WTC11 (cell line): ENCODE measurements around the gene NNMT. TPM values are rescaled to one million over a fixed set of nuclear protein-coding genes. Genes with fewer than 3 reads are reported as not detected.

Source experiments
- ATAC-seq: fragments of 200-7000 bp; cut with Tn5 transposase; 2 replicates; pipeline ENCODE4 v1.10.0; 2021; ENCODE audit warnings: mild to moderate bottlenecking, moderate library complexity
- CTCF ChIA-PET: fragments of 300-600 bp; sonication (Branson Sonifier 250); formaldehyde crosslinking; loops from one replicate; lab custom pipeline; 2021; ENCODE audit warnings: antibody characterized with exemption; lab: Charles Lee
- POLR2A ChIA-PET: fragments of 350-600 bp; sonication (Branson Sonifier 250); formaldehyde crosslinking; loops from one replicate; lab custom pipeline; 2021; ENCODE audit warnings: antibody characterized with exemption; lab: Charles Lee
- DNase-seq: peaks from one replicate; pipeline ENCODE4 v3.0.0; 2021; ENCODE audit warnings: low spot score
- H3K27ac Mint-ChIP-seq: 2 replicates; pipeline ENCODE4 v1.8.0; 2021; ENCODE audit warnings: mixed read lengths
- H3K27me3 Mint-ChIP-seq: 2 replicates; pipeline ENCODE4 v1.8.0; 2021; ENCODE audit warnings: low read depth, mild to moderate bottlenecking, moderate library complexity, mixed read lengths
- H3K36me3 Mint-ChIP-seq: 2 replicates; pipeline ENCODE4 v1.8.0; 2021; ENCODE audit warnings: mixed read lengths
- H3K4me1 Mint-ChIP-seq: 2 replicates; pipeline ENCODE4 v1.8.0; 2022; ENCODE audit warnings: mixed read lengths
- H3K4me3 Mint-ChIP-seq: 2 replicates; pipeline ENCODE4 v1.8.0; 2021; ENCODE audit warnings: mild to moderate bottlenecking, moderate library complexity, mixed read lengths
- H3K9me3 Mint-ChIP-seq: 2 replicates; pipeline ENCODE4 v1.8.0; 2021; ENCODE audit warnings: mixed read lengths
- ATF1 ChIP-seq: sonication (generic); formaldehyde crosslinking; IDR thresholded peaks from 2 replicates; pipeline ENCODE4 v1.8.1; 2023; ENCODE audit warnings: mild to moderate bottlenecking, moderate library complexity, missing genetic modification reagents
- ELF4 ChIP-seq: sonication (generic); formaldehyde crosslinking; IDR thresholded peaks from 2 replicates; pipeline ENCODE4 v1.8.1; 2022; ENCODE audit warnings: low read depth, mild to moderate bottlenecking, moderate library complexity, missing genetic modification reagents
- IRF2 ChIP-seq: sonication (generic); formaldehyde crosslinking; IDR thresholded peaks from 2 replicates; pipeline ENCODE4 v1.8.0; 2022; ENCODE audit warnings: low read depth, missing genetic modification reagents, borderline replicate concordance
- JAZF1 ChIP-seq: fragments of 250-450 bp; sonication (Bioruptor Pico); IDR thresholded peaks from 2 replicates; pipeline ENCODE4 v1.9.0; 2021; ENCODE audit warnings: moderate library complexity, mild to moderate bottlenecking, inconsistent platforms
- MYBL2 ChIP-seq: sonication (generic); formaldehyde crosslinking; IDR thresholded peaks from 2 replicates; pipeline ENCODE4 v1.8.1; 2023; ENCODE audit warnings: mild to moderate bottlenecking, moderate library complexity, missing genetic modification reagents
- NR2C2 ChIP-seq: sonication (generic); formaldehyde crosslinking; IDR thresholded peaks from 2 replicates; pipeline ENCODE4 v1.8.0; 2022; ENCODE audit warnings: mild to moderate bottlenecking, missing genetic modification reagents
- TP53 ChIP-seq: sonication (generic); formaldehyde crosslinking; IDR thresholded peaks from 2 replicates; pipeline ENCODE4 v1.8.1; 2023; ENCODE audit warnings: mild to moderate bottlenecking, missing genetic modification reagents
- ZBTB21 ChIP-seq: sonication (generic); formaldehyde crosslinking; IDR thresholded peaks from 2 replicates; pipeline ENCODE4 v1.8.1; 2023; ENCODE audit warnings: mild to moderate bottlenecking, missing genetic modification reagents, borderline replicate concordance
- total RNA-seq: library from RNA; stranded (reverse); gene quantifications from 3 replicates; pipeline ENCODE4 v1.2.3, GENCODE V29; 2021
- TF ChIP-seq, protein P1 (sequence below): fragments of 200-600 bp; IDR thresholded peaks from 2 replicates; pipeline ENCODE4 v1.8.0; 2022; ENCODE audit warnings: antibody characterized with exemption
- TF ChIP-seq, protein P2 (sequence below): sonication (generic); formaldehyde crosslinking; IDR thresholded peaks from 2 replicates; pipeline ENCODE4 v1.8.0; 2022; ENCODE audit warnings: mild to moderate bottlenecking, missing genetic modification reagents
- TF ChIP-seq, protein P3 (sequence below): sonication (generic); formaldehyde crosslinking; IDR thresholded peaks from 2 replicates; pipeline ENCODE4 v1.8.1; 2023; ENCODE audit warnings: mild to moderate bottlenecking, missing genetic modification reagents, borderline replicate concordance
- TF ChIP-seq, protein P4 (sequence below): fragments of 250-450 bp; sonication (Bioruptor Pico); IDR thresholded peaks from 2 replicates; pipeline ENCODE4 v1.9.0; 2021; ENCODE audit warnings: mild to moderate bottlenecking
- TF ChIP-seq, protein P5 (sequence below): fragments of 250-450 bp; sonication (Bioruptor Pico); IDR thresholded peaks from 2 replicates; pipeline ENCODE4 v1.9.0; 2021; ENCODE audit warnings: mild to moderate bottlenecking, borderline replicate concordance
- TF ChIP-seq, protein P6 (sequence below): sonication (generic); formaldehyde crosslinking; IDR thresholded peaks from 2 replicates; pipeline ENCODE4 v1.8.1; 2023; ENCODE audit warnings: mild to moderate bottlenecking, missing genetic modification reagents, moderate library complexity
- TF ChIP-seq, protein P7 (sequence below): sonication (generic); formaldehyde crosslinking; IDR thresholded peaks from 2 replicates; pipeline ENCODE4 v1.8.0; 2022; ENCODE audit warnings: mild to moderate bottlenecking, missing genetic modification reagents
- TF ChIP-seq, protein P8 (sequence below): sonication (generic); formaldehyde crosslinking; IDR thresholded peaks from 2 replicates; pipeline ENCODE4 v1.8.1; 2022; ENCODE audit warnings: low read depth, missing genetic modification reagents, borderline replicate concordance

The NNMT gene
- total RNA-seq, 1 experiment from 2014 or later: 0.50 TPM

DNA sequence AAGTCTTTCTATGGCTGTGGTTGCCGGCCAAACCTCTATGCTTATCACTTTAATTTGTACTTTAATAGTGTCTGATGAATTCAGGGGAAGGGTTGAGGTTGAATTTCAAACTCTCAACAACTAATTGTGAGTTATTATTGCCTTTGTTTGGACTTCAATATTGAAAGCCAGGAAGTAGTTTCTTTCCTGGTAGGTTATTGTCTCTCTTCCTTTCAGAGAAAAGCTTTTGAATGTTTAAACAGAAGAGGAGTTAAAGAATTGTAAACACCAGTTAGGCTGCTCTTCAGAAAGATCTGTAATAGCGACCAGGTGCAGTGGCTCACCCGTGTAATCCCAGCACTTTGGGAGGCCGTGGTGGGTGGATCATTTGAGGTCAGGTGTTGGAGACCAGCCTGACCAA, 22.2 kb downstream of the NNMT start:
- Mint-ChIP-seq H3K27ac (peak overlapping the region; percentile 92), H3K4me1 (peaks cover 71% of the 10 kb centered on the region), H3K4me3 (peak overlapping the region; percentile 31), H3K27me3 (peaks cover 8% of the 10 kb centered on the region), H3K36me3 (no peaks in the 10 kb centered on the region), H3K9me3 (0 out of 2 replicates have a peak, but pooled peaks cover 4% of the 10 kb centered on the region)
- DNase-seq: no peak
- peak; percentile 11 for ATAC-seq
- no peak for TF ChIP-seq NR2C2 (CRISPR knock-in tag)
- TF ChIP-seq, protein P1, sequence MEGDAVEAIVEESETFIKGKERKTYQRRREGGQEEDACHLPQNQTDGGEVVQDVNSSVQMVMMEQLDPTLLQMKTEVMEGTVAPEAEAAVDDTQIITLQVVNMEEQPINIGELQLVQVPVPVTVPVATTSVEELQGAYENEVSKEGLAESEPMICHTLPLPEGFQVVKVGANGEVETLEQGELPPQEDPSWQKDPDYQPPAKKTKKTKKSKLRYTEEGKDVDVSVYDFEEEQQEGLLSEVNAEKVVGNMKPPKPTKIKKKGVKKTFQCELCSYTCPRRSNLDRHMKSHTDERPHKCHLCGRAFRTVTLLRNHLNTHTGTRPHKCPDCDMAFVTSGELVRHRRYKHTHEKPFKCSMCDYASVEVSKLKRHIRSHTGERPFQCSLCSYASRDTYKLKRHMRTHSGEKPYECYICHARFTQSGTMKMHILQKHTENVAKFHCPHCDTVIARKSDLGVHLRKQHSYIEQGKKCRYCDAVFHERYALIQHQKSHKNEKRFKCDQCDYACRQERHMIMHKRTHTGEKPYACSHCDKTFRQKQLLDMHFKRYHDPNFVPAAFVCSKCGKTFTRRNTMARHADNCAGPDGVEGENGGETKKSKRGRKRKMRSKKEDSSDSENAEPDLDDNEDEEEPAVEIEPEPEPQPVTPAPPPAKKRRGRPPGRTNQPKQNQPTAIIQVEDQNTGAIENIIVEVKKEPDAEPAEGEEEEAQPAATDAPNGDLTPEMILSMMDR: no peak
- TF ChIP-seq, protein P2, sequence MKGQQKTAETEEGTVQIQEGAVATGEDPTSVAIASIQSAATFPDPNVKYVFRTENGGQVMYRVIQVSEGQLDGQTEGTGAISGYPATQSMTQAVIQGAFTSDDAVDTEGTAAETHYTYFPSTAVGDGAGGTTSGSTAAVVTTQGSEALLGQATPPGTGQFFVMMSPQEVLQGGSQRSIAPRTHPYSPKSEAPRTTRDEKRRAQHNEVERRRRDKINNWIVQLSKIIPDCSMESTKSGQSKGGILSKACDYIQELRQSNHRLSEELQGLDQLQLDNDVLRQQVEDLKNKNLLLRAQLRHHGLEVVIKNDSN (CRISPR knock-in tag): no peak
- no peak for TF ChIP-seq MYBL2 (CRISPR knock-in tag)
- TF ChIP-seq JAZF1: no peak
- TF ChIP-seq, protein P3, sequence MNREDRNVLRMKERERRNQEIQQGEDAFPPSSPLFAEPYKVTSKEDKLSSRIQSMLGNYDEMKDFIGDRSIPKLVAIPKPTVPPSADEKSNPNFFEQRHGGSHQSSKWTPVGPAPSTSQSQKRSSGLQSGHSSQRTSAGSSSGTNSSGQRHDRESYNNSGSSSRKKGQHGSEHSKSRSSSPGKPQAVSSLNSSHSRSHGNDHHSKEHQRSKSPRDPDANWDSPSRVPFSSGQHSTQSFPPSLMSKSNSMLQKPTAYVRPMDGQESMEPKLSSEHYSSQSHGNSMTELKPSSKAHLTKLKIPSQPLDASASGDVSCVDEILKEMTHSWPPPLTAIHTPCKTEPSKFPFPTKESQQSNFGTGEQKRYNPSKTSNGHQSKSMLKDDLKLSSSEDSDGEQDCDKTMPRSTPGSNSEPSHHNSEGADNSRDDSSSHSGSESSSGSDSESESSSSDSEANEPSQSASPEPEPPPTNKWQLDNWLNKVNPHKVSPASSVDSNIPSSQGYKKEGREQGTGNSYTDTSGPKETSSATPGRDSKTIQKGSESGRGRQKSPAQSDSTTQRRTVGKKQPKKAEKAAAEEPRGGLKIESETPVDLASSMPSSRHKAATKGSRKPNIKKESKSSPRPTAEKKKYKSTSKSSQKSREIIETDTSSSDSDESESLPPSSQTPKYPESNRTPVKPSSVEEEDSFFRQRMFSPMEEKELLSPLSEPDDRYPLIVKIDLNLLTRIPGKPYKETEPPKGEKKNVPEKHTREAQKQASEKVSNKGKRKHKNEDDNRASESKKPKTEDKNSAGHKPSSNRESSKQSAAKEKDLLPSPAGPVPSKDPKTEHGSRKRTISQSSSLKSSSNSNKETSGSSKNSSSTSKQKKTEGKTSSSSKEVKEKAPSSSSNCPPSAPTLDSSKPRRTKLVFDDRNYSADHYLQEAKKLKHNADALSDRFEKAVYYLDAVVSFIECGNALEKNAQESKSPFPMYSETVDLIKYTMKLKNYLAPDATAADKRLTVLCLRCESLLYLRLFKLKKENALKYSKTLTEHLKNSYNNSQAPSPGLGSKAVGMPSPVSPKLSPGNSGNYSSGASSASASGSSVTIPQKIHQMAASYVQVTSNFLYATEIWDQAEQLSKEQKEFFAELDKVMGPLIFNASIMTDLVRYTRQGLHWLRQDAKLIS (CRISPR knock-in tag): no peak
- TF ChIP-seq IRF2 (CRISPR knock-in tag): no peak
- no peak for TF ChIP-seq ATF1
- no peak for TF ChIP-seq TP53 (CRISPR knock-in tag)
- TF ChIP-seq, protein P4, sequence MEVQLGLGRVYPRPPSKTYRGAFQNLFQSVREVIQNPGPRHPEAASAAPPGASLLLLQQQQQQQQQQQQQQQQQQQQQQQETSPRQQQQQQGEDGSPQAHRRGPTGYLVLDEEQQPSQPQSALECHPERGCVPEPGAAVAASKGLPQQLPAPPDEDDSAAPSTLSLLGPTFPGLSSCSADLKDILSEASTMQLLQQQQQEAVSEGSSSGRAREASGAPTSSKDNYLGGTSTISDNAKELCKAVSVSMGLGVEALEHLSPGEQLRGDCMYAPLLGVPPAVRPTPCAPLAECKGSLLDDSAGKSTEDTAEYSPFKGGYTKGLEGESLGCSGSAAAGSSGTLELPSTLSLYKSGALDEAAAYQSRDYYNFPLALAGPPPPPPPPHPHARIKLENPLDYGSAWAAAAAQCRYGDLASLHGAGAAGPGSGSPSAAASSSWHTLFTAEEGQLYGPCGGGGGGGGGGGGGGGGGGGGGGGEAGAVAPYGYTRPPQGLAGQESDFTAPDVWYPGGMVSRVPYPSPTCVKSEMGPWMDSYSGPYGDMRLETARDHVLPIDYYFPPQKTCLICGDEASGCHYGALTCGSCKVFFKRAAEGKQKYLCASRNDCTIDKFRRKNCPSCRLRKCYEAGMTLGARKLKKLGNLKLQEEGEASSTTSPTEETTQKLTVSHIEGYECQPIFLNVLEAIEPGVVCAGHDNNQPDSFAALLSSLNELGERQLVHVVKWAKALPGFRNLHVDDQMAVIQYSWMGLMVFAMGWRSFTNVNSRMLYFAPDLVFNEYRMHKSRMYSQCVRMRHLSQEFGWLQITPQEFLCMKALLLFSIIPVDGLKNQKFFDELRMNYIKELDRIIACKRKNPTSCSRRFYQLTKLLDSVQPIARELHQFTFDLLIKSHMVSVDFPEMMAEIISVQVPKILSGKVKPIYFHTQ: no peak
- POLR2A ChIA-PET: no interaction called here
- CTCF ChIA-PET: interaction anchor here (0.6 to 0.7 kb wide), 2 partner anchors 74 to 268 kb away, joined by 3 to 4 read pairs; no protein-coding TSS in a partner anchor

DNA sequence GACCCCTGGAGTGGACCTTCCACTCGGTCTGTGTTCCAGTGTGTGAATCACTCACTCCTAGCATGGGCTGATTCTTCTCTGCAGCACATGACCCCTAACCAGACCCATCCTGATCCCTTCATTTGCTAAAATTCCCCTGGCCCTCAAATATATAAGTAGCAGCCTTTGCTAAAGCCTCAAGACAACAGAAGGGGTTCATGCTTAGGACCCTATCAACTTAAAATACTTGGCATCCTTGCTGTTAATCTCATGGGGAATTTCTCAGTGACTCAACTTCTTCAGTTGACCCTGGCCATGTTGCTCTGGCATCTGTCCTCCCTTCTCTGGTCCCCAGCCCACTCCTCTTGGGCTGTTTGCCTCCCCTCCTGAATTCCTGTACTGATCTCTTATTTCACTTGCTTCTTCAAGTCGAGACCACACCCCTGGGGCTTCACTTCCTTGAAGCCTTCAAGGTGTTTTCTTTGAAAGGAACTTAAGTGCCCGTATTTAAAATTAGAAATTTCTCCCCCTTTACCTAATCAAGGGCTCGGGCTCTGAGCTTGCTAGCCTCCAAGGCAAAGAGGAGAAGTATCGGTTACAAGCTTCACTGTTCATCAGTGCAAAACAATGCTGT, 23.6 kb downstream of the NNMT start:
- Mint-ChIP-seq H3K36me3 (peaks cover 6% of the 10 kb centered on the region; the same call in 1 of the 2 replicates), H3K27ac (peak overlapping the region; percentile 22), H3K27me3 (peaks cover 8% of the 10 kb centered on the region), H3K9me3 (peaks cover 11% of the 10 kb centered on the region; the same call in 1 of the 2 replicates), H3K4me3 (peak overlapping the region; percentile 9; the same call in 1 of the 2 replicates), H3K4me1 (peaks cover 71% of the 10 kb centered on the region)
- ATAC-seq (peak; percentile 62), DNase-seq (no peak)
- POLR2A ChIA-PET: no interaction called here
- CTCF ChIA-PET: interaction anchor here (1.3 to 1.4 kb wide), 2 partner anchors 20 to 29 kb away, joined by 3 to 5 read pairs; no protein-coding TSS in a partner anchor
- TF ChIP-seq, protein P5, sequence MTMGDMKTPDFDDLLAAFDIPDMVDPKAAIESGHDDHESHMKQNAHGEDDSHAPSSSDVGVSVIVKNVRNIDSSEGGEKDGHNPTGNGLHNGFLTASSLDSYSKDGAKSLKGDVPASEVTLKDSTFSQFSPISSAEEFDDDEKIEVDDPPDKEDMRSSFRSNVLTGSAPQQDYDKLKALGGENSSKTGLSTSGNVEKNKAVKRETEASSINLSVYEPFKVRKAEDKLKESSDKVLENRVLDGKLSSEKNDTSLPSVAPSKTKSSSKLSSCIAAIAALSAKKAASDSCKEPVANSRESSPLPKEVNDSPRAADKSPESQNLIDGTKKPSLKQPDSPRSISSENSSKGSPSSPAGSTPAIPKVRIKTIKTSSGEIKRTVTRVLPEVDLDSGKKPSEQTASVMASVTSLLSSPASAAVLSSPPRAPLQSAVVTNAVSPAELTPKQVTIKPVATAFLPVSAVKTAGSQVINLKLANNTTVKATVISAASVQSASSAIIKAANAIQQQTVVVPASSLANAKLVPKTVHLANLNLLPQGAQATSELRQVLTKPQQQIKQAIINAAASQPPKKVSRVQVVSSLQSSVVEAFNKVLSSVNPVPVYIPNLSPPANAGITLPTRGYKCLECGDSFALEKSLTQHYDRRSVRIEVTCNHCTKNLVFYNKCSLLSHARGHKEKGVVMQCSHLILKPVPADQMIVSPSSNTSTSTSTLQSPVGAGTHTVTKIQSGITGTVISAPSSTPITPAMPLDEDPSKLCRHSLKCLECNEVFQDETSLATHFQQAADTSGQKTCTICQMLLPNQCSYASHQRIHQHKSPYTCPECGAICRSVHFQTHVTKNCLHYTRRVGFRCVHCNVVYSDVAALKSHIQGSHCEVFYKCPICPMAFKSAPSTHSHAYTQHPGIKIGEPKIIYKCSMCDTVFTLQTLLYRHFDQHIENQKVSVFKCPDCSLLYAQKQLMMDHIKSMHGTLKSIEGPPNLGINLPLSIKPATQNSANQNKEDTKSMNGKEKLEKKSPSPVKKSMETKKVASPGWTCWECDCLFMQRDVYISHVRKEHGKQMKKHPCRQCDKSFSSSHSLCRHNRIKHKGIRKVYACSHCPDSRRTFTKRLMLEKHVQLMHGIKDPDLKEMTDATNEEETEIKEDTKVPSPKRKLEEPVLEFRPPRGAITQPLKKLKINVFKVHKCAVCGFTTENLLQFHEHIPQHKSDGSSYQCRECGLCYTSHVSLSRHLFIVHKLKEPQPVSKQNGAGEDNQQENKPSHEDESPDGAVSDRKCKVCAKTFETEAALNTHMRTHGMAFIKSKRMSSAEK (CRISPR knock-in tag): no peak
- TF ChIP-seq, protein P6, sequence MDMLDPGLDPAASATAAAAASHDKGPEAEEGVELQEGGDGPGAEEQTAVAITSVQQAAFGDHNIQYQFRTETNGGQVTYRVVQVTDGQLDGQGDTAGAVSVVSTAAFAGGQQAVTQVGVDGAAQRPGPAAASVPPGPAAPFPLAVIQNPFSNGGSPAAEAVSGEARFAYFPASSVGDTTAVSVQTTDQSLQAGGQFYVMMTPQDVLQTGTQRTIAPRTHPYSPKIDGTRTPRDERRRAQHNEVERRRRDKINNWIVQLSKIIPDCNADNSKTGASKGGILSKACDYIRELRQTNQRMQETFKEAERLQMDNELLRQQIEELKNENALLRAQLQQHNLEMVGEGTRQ (CRISPR knock-in tag): no peak
- TF ChIP-seq ZBTB21 (CRISPR knock-in tag) (no peak), ELF4 (CRISPR knock-in tag) (no peak), NR2C2 (CRISPR knock-in tag) (no peak)
- TF ChIP-seq, protein P7, sequence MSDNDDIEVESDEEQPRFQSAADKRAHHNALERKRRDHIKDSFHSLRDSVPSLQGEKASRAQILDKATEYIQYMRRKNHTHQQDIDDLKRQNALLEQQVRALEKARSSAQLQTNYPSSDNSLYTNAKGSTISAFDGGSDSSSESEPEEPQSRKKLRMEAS (CRISPR knock-in tag): no peak
- TF ChIP-seq, protein P8, sequence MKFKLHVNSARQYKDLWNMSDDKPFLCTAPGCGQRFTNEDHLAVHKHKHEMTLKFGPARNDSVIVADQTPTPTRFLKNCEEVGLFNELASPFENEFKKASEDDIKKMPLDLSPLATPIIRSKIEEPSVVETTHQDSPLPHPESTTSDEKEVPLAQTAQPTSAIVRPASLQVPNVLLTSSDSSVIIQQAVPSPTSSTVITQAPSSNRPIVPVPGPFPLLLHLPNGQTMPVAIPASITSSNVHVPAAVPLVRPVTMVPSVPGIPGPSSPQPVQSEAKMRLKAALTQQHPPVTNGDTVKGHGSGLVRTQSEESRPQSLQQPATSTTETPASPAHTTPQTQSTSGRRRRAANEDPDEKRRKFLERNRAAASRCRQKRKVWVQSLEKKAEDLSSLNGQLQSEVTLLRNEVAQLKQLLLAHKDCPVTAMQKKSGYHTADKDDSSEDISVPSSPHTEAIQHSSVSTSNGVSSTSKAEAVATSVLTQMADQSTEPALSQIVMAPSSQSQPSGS (CRISPR knock-in tag): no peak
